Measurements from ENCODE around the gene OXSR1.

Gene OXSR1

GRCh38 chr3:38119248-38119544, 46.1 kb upstream of the OXSR1 start:
- H3K27ac ChIP-seq = no peak overlapping the region
- TF ChIP-seq CTCF (conservative IDR thresholded peaks at IDR 0.05) = no peak

DNA sequence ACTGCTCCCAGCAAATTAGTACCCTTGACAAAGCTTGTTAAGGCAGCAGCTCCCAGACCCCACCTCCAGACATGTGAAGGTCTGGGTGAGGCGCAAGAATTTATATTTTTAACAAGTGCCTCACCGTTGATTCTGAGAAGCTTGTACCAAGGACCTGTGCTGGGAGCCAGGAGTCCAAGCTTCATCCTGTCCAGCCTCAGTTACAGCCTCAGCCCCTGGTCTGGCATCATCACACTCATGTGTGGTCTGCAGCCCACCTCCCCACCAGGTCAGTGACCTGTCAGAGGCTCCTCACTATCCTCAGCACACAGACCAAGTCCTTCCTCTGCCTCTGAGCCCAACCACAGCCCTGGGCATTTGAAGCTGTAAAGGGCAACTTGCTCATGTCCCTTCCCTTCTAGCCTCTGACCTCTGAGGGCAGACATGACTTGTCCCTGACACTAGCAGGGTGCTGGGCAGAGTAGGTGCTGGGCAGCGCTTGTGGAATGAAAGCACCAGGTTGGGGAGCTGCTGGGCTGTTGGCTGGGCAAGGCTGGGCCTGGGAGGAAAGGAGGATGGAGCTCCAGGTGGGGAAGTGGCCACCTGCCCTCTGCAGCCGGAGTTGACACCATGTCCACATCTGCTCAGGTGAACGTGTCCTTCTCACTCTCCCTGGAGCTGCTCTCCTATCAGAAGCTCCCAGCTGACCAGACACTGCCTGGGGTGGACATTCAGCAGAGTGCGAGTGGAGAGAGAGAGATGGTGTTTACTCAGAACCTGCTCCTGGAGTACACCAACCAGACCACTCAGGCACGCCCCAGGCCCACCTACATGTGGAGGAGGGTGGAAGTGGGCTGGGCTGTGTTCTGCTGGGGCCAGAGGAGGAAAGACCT, 45.3 kb upstream of the OXSR1 start:
- no peak overlapping the region for H3K27ac ChIP-seq
- TF ChIP-seq CTCF (conservative IDR thresholded peaks at IDR 0.05) = no peak

DNA sequence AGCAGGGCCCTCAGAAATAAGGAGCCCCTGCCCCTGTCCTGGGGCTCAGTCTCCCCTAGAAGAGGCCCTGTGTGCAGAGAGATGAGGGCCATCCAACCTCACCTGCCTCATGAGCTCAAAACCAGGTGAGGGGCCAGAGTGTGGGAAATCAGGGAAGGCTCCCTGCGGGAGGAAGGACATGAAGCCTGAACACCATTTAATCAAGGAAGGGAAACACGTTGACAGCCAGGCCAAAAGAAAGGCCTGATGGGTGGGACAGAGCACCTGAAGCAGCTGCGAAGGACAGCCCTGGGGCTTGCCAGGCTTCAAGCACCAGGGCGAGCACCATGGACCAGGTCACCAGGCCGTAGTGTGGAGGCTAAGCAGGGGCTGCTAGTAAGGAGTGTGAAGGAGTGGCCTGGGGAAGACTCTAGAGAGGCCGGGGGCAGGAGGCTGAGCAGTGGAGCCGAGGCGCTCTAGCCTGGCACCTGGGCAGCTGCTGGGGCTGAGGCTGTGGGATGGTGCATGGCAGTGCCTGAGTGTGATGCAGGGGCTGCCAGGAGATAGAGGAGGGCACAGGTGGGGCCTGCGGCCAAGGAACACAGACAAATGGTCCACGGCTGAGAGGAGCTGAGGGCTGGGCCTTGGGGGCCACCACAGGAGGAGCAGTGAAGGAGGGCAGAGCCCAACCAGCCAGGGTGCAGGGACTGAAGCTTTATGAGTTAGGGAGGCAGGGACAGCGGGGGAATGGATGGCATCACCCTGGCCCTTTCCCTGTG, 44.5 kb upstream of the OXSR1 start:
- no peak overlapping the region for H3K27ac ChIP-seq
- no peak for TF ChIP-seq CTCF (conservative IDR thresholded peaks at IDR 0.05)

GRCh38 chr3:38121451-38121831, 43.9 kb upstream of the OXSR1 start:
- TF ChIP-seq CTCF (conservative IDR thresholded peaks at IDR 0.05) = no peak
- no peak overlapping the region for H3K27ac ChIP-seq

DNA sequence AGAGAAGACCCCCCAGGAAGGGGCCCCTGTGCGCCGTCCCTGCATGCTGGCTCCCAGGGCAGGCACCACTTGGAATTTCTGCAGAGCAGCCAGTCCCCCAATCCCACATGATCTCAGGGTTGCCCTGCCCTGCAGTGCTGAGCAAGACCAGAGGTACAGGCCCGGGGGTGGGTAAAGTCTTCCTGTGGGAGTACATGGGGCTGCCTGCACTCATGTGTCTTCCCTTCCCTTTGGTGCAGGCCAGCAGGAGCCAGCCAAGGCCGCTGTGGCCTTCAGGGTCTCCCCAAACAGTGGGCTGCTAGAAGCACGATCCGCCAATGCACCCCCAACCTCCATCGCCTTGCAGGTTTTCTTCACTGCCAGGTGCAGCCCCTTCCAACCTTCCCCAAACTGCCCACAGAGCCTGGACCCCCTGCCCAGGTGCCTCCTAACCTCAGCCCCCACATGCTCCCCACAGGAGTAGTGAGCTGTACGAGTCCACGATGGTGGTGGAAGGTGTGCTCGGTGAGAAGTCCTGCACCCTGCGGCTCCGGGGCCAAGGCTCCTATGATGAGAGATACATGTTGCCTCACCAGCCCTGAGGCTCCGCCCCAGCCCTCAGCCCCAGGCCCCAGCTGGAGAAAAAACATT, 43.4 kb upstream of the OXSR1 start:
- TF ChIP-seq CTCF (conservative IDR thresholded peaks at IDR 0.05) = no peak

DNA sequence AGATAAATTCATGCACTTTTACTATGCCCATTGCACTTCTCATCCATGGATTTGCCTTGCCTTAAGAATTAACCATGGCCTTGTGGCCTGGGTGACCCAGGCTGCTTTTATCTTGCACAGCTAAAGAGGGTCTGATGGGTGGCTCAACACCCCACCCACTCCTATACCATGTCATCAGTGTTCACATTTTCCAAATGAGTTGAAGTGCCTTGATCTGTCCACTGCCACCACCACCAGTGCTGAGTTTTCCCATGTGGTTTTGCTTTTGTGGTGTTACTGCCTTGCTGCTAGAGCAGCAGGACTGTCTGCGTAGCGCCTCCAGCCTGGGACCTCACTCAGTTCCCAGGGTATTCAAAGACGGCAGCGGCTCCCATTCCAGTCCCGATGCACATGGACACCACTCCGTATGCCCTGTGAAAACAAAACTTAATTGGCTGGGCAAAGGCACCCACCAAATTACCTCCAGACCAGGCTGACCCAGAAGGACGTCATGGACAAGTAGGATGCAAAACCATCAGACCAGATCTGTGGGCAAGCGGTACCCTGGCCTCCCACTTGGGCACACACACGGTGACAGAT, 42.5 kb upstream of the OXSR1 start:
- no peak for TF ChIP-seq CTCF (conservative IDR thresholded peaks at IDR 0.05)

More for the DNA sequence above, 43.4 kb upstream of the OXSR1 start:
- H3K27ac ChIP-seq = no peak overlapping the region

More for the DNA sequence above, 42.5 kb upstream of the OXSR1 start:
- H3K27ac ChIP-seq = no peak overlapping the region
